ENCODE results near the gene SERPINI1.

The SERPINI1 gene

GRCh38 chr3:167854846-167855245 lies 119.3 kb downstream of the SERPINI1 start:
- no peak for DNase-seq

DNA sequence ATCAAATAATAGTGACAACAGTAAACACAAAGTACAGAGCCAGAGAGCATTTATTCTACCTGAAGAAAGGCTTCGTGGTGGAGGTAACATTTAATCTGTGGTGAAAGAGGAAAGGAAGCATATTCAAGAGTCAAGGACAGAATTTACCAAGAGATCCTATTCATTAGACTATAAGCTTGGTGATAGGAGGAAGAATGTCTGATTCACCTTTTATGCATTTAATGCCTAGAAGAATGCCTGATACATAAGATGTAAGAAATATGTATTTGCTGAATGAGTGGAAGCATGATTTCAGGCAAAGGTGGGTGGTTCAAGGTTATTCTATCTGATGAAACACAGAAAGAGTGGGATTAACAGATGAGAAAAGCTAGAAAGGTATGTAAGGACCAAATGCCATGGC lies 119.8 kb downstream of the SERPINI1 start:
- DNase-seq, result no peak

DNA sequence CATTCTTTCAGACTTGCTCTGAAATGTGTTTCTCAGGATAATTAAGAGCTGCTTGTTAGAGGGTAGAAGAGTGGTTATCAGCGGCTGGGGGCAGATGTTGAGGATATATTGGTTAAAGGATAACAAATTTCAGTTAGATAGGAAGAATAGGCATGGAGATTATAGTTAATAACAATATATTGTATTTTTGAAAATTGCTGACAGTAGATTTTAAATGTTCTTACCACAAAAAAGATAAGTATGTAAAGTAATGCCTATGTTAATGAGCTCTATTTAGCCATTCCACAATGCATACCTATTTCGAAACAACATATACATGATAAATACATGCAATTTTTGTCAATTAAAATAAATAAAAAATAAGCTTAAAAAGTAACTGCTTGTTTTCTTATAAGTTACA lies 123.3 kb downstream of the SERPINI1 start:
- DNase-seq, result no peak

DNA sequence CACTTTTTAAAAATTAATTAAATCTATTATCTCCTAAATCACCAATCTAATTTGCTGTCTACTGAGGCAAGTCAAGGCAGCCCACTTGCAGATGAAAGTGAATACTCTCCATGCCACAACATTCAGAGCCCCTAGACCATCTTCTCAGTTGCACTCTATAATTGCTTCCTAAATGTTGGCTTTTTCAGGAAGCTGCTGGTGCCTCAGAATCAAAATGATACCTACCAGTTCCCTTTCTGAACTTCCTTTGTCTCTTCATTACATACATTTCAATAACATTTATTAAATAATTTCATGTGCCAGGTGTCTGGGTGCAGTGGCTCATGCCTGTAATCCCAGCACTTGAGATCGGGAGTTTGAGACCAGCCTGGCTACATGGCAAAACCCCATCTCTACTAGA lies 124.1 kb downstream of the SERPINI1 start:
- no peak for DNase-seq

GRCh38 chr3:167861649-167862048 lies 126.1 kb downstream of the SERPINI1 start:
- no peak for DNase-seq

DNA sequence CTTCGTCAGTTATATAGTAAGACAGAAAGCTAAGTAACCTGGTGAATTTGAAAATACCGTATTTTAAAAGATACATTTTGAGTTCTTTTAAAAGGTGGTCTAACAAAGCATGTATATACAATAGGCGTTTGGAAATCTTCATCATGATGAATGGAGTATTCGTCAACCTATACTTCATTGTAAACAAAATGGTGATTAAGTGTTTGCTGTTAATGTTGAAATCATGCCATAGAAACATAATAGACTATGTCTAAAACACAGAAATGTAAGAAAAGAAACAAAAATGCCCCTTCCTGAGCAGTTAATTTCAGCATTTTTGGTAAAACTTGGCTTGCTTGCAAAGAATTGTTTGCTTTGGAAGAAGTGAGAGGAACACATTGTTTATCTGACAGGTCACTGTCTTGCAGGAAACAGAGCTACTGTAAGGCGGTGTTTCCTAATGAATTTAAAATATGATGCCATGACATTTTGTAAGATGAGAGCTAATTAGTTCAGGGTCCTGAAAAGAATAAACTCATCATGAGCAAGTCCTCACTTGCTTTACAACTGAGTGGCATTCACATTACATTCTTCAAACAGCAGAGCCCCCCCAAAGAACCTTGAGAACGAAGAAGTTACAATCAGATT lies 126.7 kb downstream of the SERPINI1 start:
- no peak for DNase-seq

GRCh38 chr3:167863811-167864551 lies 128.5 kb downstream of the SERPINI1 start:
- DNase-seq, result no peak

GRCh38 chr3:167864552-167864874 lies 129.0 kb downstream of the SERPINI1 start:
- DNase-seq, result no peak

DNA sequence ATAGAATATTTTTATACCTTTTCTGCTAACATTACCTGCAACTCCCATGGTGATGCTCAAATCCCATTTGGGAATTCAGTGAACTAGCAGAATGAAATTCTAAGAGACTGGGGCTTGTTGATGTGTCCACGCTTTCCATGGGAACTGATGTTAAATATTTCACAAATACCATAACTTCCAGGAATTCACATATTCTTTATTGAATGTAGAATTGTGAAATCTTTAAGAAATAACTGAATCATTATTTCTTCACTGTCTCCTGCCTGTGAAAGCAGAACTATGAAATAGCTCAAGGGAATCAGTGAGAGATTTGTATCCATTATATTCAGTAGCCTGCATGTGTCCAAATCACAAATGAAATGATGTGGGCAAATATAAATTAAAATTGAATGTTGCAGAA lies 130.8 kb downstream of the SERPINI1 start:
- no peak for DNase-seq

GRCh38 chr3:167867981-167868380 lies 132.5 kb downstream of the SERPINI1 start:
- no peak for DNase-seq

DNA sequence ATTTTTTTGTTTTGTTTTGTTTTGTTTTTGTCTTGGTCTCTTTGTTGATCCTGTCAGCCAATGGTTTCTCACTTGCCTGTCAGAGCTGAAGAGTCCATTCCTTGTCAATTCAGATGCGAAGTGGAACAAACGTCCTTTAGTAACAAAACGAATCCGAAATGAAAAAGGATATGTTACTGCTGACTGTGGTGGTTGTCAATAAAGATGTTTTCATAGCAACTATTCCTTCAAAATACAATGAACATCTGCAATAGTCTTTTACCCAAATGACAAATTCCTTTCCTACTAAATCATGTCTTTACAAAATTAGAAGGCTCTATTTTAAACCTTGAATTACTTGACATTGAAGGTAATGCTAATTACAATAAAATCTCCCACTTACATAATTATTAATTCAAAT lies 134.7 kb downstream of the SERPINI1 start:
- no peak for DNase-seq

DNA sequence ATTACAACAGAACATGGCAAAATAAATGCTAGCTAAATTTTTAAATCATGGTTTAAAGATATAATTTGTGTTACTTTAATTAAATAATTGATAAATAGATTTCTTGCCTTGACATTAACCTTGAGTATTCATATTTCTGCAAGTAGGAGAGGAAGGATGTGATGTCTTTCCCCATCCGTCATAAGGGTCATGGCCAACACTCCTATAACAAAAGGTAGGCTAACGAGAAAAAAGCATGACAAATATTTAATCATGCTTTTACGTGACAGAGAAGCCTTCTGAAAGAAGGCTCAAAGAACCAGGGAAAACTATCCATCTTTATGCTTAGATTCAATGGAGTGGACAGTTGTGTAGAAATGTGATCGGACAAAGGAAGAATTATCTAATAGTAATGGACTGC lies 135.2 kb downstream of the SERPINI1 start:
- DNase-seq, result no peak

DNA sequence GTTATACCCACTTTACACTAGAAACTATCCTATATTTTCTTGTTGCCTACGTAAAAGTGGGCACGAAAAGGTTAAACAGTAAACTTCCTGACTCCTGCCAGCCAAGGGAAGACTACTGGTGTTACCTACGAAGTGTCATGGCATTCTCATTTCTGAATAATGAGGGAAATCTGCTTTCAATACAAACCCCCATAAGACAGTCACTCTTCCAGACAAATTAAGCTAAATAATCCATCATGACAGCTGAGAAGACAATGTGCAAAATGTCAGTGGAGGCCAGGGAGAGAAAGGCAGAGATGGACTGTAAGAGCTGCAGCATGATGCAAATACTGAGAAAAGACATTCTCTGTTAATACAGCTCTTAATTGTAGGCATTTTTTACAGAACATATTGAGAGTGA lies 136.5 kb downstream of the SERPINI1 start:
- DNase-seq, result no peak

DNA sequence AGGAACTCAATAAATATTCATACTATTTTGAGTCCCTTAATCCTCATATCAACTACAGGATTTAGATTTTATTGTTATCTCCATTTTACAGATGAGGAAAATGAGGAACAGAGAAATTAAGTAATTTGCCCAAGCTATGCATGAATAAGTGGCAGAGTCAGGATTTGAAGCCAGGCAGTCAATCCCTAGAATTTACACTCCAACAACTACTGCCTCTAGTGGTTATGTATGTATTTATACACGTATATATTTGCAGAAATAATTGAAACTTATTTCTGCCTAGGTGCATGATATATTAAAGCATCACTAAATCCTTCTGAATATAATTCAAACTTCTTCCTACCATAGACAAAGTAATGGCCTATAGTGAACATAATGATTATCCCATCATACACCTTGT lies 137.4 kb downstream of the SERPINI1 start:
- no peak for DNase-seq

GRCh38 chr3:167874671-167875372 lies 139.3 kb downstream of the SERPINI1 start:
- no peak for DNase-seq
